Measurements from ENCODE around the gene ZMIZ1. TPM values are rescaled to one million over a fixed set of nuclear protein-coding genes. Genes with fewer than 3 reads are reported as not detected.
A peak's percentile ranks its signal among the peaks of the same experiment; 100 is the strongest.

ZMIZ1 gene
- total RNA-seq, 1 donor = 23.3 TPM

DNA sequence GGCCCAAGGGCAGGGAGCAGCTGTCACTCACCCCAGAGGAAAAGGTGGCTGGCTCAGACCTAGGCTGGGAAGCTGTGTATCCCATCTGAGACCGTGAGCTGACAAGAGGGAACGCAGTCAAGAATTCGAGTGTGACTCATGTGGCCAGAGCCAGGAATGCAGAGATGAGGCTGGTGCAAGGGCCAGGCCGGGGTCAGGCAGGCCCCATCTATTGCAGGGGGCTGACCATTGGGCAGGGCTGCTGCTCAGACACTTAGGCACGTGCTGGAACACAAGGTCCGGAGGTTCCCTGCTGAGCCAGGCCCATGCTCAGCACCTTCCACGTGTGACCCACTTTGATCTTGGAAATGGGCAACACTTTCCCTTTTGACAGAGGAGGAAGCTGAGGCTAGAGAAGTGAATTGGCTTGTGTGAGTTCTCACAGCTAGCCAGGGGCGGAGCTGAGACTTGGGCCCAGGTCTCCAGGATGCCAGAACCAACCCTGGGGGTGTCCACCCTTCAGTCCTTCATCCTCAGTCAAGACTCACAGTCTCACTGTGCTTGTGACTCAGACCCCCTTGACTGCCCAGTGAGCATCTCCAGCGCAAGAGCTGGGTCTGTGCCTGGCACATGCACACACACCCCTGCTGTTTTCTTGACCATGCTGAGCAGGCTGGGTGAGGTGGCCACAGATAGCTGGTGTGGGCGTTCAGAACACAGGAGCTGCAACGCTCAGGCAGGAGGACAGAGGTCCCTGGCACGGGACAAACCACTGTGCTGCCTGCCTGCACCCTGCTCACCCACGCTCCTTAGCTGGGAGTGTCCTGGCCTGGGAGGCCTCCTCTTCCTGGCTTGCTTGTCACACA lies 230.9 kb downstream of the ZMIZ1 start:
- no peak overlapping the region for H3K4me3 ChIP-seq (ENCODE audit: low read depth, low read length)
- TF ChIP-seq, protein P1, sequence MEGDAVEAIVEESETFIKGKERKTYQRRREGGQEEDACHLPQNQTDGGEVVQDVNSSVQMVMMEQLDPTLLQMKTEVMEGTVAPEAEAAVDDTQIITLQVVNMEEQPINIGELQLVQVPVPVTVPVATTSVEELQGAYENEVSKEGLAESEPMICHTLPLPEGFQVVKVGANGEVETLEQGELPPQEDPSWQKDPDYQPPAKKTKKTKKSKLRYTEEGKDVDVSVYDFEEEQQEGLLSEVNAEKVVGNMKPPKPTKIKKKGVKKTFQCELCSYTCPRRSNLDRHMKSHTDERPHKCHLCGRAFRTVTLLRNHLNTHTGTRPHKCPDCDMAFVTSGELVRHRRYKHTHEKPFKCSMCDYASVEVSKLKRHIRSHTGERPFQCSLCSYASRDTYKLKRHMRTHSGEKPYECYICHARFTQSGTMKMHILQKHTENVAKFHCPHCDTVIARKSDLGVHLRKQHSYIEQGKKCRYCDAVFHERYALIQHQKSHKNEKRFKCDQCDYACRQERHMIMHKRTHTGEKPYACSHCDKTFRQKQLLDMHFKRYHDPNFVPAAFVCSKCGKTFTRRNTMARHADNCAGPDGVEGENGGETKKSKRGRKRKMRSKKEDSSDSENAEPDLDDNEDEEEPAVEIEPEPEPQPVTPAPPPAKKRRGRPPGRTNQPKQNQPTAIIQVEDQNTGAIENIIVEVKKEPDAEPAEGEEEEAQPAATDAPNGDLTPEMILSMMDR (IDR thresholded peaks at IDR 0.05; ENCODE audit: insufficient read depth, low read depth, low read length) = no peak
- peak; percentile 76 for DNase-seq (ENCODE audit: low read depth)

DNA sequence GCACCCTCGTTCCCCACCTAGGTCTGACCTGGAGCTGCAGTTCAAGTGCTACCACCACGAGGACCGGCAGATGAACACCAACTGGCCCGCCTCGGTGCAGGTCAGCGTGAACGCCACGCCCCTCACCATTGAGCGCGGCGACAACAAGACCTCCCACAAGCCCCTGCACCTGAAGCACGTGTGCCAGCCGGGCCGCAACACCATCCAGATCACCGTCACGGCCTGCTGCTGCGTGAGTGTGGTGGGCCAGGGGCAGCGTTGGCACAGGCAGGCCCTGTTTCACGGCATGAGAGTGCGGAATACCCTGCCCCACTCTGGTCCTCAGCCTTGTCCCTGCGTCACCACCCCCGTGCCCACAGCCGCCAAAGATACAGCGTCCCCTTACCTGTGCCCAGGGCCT lies 231.9 kb downstream of the ZMIZ1 start:
- DNase-seq (ENCODE audit: low read depth) = no peak
- H3K4me3 ChIP-seq (ENCODE audit: low read depth, low read length) = no peak overlapping the region

DNA sequence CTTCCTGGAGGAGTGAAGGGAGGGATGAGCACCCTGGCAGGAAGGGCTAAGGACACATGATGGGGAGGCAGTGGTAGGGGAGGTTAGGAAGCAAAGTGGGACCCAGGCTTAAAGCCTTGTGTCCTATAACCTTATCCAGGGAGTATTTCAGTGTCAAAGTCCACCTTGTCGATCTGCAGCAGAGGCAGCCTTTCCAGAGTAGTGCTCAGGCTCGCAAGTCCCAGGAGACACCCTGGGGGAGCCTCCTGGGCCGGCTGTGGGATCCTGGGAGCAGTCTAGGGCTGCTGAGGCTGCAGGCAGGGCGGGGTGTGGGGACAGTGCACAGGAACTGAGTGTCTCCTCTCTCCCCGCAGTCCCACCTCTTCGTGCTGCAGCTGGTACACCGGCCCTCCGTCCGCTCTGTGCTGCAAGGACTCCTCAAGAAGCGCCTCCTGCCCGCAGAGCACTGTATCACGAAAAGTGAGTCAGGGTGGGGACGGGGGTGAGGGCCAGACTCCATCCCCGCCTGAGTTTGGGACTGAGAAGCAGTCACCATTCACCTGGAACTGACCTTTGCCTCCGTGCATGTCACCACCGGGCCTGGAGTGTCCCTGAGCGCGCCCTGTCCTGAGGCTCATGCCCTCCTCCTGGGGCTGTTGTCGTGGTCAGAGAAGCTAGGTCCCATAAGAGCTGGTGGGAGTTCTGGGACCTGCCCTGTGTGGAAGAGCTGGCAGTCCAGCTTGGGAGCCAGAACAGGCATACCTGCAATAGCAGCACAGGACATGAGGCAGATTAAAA lies 233.2 kb downstream of the ZMIZ1 start:
- TF ChIP-seq, protein P1 (IDR thresholded peaks at IDR 0.05; ENCODE audit: insufficient read depth, low read depth, low read length) = no peak

More for the DNA sequence above, 231.9 kb downstream of the ZMIZ1 start:
- TF ChIP-seq, protein P1 (IDR thresholded peaks at IDR 0.05; ENCODE audit: insufficient read depth, low read depth, low read length) = no peak

DNA sequence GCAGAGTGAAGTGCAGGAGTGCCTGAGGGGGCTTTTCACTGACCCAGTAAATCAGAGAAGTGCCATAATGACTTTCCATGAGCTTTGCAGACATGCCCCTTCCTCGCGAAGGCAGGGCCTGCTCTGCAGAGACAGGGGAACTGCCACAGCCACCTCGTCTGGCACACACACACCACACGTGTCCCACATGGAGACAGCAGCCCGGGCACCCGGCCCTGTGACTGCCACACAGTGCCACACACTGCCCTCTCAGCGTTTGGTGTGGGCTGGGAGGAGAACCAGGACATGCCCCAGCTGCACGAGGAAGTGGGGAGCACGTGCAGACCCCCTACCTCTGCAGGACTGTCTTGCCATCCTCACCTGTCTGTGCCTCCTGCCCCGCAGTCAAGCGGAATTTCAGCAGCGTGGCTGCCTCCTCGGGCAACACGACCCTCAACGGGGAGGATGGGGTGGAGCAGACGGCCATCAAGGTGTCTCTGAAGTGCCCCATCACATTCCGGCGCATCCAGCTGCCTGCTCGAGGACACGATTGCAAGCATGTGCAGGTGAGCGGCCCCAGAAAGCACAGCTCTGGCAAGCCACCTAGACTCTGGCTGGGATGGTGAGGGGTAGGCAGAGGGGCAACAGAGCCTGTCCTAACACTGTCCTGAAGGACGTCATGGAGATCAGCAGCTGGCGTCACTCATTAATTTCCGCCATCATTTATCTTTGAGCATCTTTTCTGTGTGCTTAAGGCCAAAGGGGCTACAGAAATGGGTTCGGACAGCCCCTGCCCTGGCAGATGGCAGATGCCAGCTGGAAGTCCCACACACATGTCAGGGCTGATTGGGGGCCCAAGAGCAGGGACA lies 235.1 kb downstream of the ZMIZ1 start:
- no peak for DNase-seq (ENCODE audit: low read depth)
- TF ChIP-seq, protein P1 (IDR thresholded peaks at IDR 0.05; ENCODE audit: insufficient read depth, low read depth, low read length) = no peak
- no peak overlapping the region for H3K4me3 ChIP-seq (ENCODE audit: low read depth, low read length)

More for the DNA sequence above, 233.2 kb downstream of the ZMIZ1 start:
- DNase-seq (ENCODE audit: low read depth) = no peak
- H3K4me3 ChIP-seq (ENCODE audit: low read depth, low read length) = no peak overlapping the region

DNA sequence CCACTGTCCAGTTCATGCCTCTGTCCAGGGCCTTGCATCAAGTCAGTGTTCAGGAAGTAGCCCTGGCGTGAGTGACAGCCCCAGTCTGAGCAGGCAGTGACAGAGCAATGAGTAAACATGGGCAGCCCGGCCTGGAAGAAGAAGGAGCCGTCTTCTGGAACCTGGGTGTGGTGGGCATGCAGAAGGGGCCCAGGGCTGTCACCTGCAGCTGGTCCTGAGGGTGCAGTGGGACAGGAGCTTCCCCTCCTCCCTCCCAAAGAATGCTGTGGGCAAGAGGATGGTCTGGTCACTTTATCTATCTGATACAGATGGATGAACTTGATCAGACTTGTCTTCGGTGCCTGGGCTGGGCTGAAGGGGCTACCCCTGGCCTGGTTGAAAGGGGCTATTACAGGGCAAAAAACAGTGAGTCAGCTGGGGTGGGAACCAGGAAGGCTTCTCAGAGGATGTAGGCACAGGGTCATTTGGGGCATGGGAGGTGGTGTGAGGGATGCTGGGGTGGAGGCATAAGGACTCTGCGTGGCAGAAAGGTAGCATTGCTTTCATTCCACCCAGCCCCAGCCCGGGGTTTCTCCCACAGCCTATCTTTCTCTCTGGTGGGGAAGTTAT lies 235.8 kb downstream of the ZMIZ1 start:
- no peak overlapping the region for H3K4me3 ChIP-seq (ENCODE audit: low read depth, low read length)
- TF ChIP-seq, protein P1 (IDR thresholded peaks at IDR 0.05; ENCODE audit: insufficient read depth, low read depth, low read length) = no peak
- DNase-seq (ENCODE audit: low read depth) = no peak

DNA sequence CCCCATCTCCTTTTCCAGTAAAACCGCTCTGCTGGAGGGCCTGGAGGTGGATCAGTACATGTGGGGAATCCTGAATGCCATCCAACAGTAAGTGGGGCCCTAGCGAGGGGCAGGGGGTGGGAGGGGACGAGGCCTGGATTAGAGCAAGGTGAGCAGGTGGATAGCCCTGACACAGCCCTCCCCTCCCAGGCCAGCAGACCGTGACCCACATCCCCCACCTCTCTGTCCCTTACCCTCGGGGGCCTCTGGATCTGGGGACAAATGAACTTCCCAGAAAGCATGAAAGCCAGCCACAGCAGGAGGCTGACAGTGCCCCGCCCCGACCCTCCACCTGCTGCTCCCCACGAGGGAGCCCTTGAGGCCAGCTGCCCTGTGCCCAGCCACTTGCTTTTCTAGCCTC lies 236.7 kb downstream of the ZMIZ1 start:
- DNase-seq (ENCODE audit: low read depth) = no peak

More for the DNA sequence above, 236.7 kb downstream of the ZMIZ1 start:
- TF ChIP-seq, protein P1 (IDR thresholded peaks at IDR 0.05; ENCODE audit: insufficient read depth, low read depth, low read length) = no peak
- H3K4me3 ChIP-seq (ENCODE audit: low read depth, low read length) = no peak overlapping the region
